Measurements from ENCODE around the gene C6orf120. TPM values are rescaled to one million over a fixed set of nuclear protein-coding genes. Genes with fewer than 3 reads are reported as not detected.

The C6orf120 gene
- total and polyA plus RNA-seq, 11 donors = 3.4 to 22.9 (median 18.8) TPM

- intact Hi-C loops (cut with DNase I) = no loop called here
- peak; percentile 96 to 99 (median 98) for ATAC-seq
- Histone ChIP-seq H3K36me3 (peaks cover 0 to 32% (median 3%) of the 10 kb centered on the region in 9 donors), H3K4me3 (peak overlapping the region in 11 of 12 donors; percentile 16 to 59 (median 51)), H3K27ac (peak overlapping the region in 8 of 12 donors; percentile 49 to 73 (median 66)), H3K27me3 (no peaks in the 10 kb centered on the region), H3K9me3 (no peaks in the 10 kb centered on the region), H3K4me1 (peaks cover 0 to 7% (median 0%) of the 10 kb centered on the region in 12 donors)
- peak in 3 of 5 donors; percentile 60 to 72 (median 71) for DNase-seq
- TF ChIP-seq POLR2A (IDR thresholded peaks at IDR 0.05) (no peak), CTCF (IDR thresholded peaks at IDR 0.05) (peak in 3 of 12 donors; percentile 23 to 39 (median 25))
- WGBS, 4 donors = 43 to 70% (median 56%) methylated on average over 46 of the region's 46 CpGs
These were observed 47.1 kb upstream of the C6orf120 start for GRCh38 chr6:169654598-169655391.

- intact Hi-C loops (cut with DNase I) = no loop called here
- no peak overlapping the region for H3K4me3 ChIP-seq
- peaks cover 0 to 40% (median 3%) of the 10 kb centered on the region in 9 donors for H3K36me3 ChIP-seq
- ATAC-seq (no peak), DNase-seq (no peak)
- no peaks in the 10 kb centered on the region for H3K27me3 ChIP-seq
- H3K27ac ChIP-seq = no peak overlapping the region
- WGBS, 4 donors = 94 to 96% (median 95%) methylated on average over 23 of the region's 23 CpGs
- TF ChIP-seq POLR2A (IDR thresholded peaks at IDR 0.05) (no peak), CTCF (IDR thresholded peaks at IDR 0.05) (no peak)
- peaks cover 0 to 7% (median 0%) of the 10 kb centered on the region in 12 donors for H3K4me1 ChIP-seq
- H3K9me3 ChIP-seq = no peaks in the 10 kb centered on the region
These were observed 45.2 kb upstream of the C6orf120 start for GRCh38 chr6:169656546-169657283.

GRCh38 chr6:169657284-169657610 is 44.7 kb upstream of the C6orf120 start:
- no peak overlapping the region for H3K27ac ChIP-seq
- TF ChIP-seq CTCF (IDR thresholded peaks at IDR 0.05) = no peak
- TF ChIP-seq POLR2A (IDR thresholded peaks at IDR 0.05) = no peak
- H3K27me3 ChIP-seq = no peaks in the 10 kb centered on the region
- ATAC-seq (no peak), DNase-seq (no peak)
- intact Hi-C loops (cut with DNase I) = no loop called here
- H3K36me3 ChIP-seq = peaks cover 0 to 42% (median 3%) of the 10 kb centered on the region in 9 donors
- no peak overlapping the region for H3K4me3 ChIP-seq
- no peaks in the 10 kb centered on the region for H3K9me3 ChIP-seq
- peaks cover 0 to 7% (median 0%) of the 10 kb centered on the region in 12 donors for H3K4me1 ChIP-seq
- 87 to 96% (median 93%) methylated on average over 13 of the region's 13 CpGs for WGBS, 4 donors
